ENCODE data around the gene SLC37A3.

Gene SLC37A3

GRCh38 chr7:140310337-140311002 is 87.9 kb downstream of the SLC37A3 start:
- no peak for DNase-seq

DNA sequence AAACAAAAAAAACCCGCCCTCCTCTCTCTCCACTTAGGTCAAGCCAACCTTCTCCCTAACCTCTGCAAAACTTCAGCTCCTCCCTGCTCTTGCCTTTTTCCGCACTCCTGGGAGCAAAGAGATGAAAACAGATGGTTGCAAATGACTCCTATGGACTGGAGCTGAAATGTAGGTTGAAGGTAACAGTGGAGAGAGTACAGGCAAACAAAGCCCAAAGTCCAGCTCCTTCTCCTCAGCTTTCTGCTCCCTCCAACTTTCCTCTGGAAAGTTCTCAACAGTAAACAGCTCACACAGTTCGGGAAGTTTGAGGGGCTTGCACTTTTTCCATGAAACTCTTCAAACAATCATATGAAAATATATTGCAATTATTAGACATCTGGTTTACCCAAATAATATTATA is 90.3 kb downstream of the SLC37A3 start:
- no peak for DNase-seq

DNA sequence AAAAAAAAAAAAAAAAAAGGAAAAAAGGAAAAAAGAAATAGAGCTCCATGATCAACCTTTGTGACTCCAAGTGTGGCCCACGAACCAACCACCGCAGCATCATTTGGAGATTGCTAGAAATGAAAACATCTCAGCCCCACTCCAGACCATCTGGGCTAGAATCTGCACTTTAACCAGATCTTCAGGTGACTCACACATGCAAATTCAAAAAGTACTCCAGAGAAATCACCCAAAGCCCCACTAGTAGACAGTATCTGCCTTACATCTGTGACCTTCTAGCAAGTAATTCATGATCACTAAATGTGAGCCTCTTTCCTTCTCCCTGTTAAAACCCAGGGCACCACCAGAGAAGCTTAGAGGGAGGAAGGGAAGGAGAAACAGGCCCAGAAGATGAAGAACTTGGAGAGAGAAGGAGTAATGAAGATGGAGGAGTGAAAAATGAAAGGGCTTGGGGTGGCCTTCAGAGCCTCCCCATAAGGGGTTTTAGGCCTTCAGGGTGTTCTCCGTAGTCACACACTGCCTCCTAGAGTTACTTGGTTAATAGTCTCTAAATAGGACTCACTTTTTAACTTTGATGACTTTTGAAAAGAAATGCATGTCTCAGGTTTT is 94.0 kb downstream of the SLC37A3 start:
- no peak for DNase-seq

- DNase-seq: no peak
Observed at GRCh38 chr7:140300243-140301136, 97.8 kb downstream of the SLC37A3 start.

- DNase-seq: no peak
Observed at GRCh38 chr7:140298213-140298612, 100.1 kb downstream of the SLC37A3 start.

DNA sequence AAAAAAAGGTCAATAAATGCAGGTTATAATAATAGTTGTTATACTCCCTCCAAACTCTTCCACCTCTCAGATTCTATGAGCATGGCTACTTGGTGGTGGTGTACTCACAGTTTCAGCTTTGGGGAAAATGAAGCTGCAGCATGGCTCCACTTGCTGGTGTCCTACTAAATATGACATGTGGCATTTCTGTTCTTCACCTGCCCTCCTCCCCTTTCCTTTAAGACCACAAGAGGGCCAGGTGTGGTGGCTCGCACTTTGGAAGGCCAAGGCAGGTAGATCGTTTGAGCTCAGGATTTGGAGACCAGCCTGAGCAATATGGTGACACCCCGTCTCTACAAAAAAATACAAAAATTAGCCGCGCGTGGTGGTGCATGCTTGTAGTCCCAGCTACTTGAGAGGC is 101.1 kb downstream of the SLC37A3 start:
- DNase-seq: no peak

GRCh38 chr7:140295224-140295738 is 103.0 kb downstream of the SLC37A3 start:
- DNase-seq: no peak

- no peak for DNase-seq
Observed at GRCh38 chr7:140294454-140294853, 103.9 kb downstream of the SLC37A3 start.

DNA sequence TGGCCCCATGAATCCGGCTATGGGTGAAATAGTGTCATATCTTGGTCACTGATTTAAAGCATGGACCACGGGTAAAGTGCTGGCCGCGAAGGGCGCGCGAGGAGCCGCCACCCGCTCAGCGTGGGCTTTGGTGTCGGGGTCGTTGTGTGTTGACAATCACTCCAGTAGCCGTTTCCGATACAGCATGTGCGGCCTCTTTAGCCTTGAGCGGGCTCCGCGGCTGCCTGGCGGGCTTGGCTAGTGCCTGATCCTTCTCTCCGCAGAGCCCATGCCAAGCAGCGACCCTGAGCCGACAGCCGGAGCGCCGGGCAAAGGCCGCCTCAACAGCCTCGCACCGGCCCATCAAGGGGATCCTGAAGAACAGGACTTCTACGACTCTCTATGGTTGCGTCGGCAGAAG is 105.9 kb downstream of the SLC37A3 start:
- no peak for DNase-seq

GRCh38 chr7:140289804-140290203 is 108.5 kb downstream of the SLC37A3 start:
- no peak for DNase-seq

GRCh38 chr7:140287988-140288387 is 110.3 kb downstream of the SLC37A3 start:
- DNase-seq: no peak

GRCh38 chr7:140285938-140286337 is 112.4 kb downstream of the SLC37A3 start:
- no peak for DNase-seq

DNA sequence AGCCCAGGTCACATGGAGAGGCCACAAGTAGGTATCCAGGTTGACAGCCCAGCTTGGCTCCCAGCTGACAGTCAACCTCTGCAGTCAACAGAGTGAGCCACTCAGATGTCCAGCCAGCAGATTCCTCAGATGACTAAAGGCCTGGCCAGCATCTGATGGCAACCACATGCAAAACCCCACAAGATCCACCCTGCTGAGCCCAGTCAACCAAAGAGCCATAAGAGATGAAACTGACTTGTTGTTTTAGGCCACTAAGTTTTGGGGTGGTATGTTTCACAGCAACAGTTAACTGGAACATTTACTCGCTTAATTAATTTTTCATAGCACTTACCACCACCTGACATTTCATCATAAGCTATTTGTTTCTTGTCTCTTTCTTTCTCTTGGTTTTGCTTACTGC is 114.3 kb downstream of the SLC37A3 start:
- no peak for DNase-seq
